Testis (tissue), 3 donors: Measurements from ENCODE around the gene RASGEF1B. TPM values are rescaled to one million over a fixed set of nuclear protein-coding genes. Genes with fewer than 3 reads are reported as not detected.

ENCODE experiments used
- DNase-seq: peaks from one replicate; pipeline ENCODE4 v3.0.0-alpha.2; 2019
- H3K27ac ChIP-seq, 2 donors: fragments of 200-600 bp; sonication (generic); one replicate each; pipeline ENCODE4 v1.5.1; 2019
- H3K27me3 ChIP-seq: fragments of 200-600 bp; sonication (generic); one replicate; pipeline ENCODE4 v1.5.1; 2019
- H3K36me3 ChIP-seq: fragments of 200-600 bp; sonication (generic); one replicate; pipeline ENCODE4 v1.5.1; 2017; ENCODE audit warnings: low read depth; ENCODE audit errors: missing control alignments
- H3K4me1 ChIP-seq: fragments of 200-600 bp; sonication (generic); one replicate; pipeline ENCODE4 v1.5.1; 2019
- H3K4me3 ChIP-seq, 2 donors: fragments of 200-600 bp; sonication (generic); one replicate each; pipeline ENCODE4 v1.5.1; 2017 to 2019
- H3K9me3 ChIP-seq: fragments of 200-600 bp; sonication (generic); one replicate; pipeline ENCODE4 v1.5.1; 2017
- POLR2A ChIP-seq: fragments of 450-650 bp; IDR thresholded peaks from one replicate; pipeline ENCODE4 v1.6.1; 2017; ENCODE audit warnings: antibody characterized with exemption, mild to moderate bottlenecking, moderate library complexity
- WGBS, 2 donors: methylation state at CpG; one replicate each; pipeline ENCODE4 v1.1.5; 2018; 5-methylcytosine and 5-hydroxymethylcytosine counted together
- intact Hi-C: fragments of 100-400 bp; cut with DNase I; formaldehyde crosslinking; loops from one replicate; pipeline ENCODE4 v1.15.1; 2023; ENCODE audit warnings: low total_unique reads
- polyA plus RNA-seq: library from polyadenylated mRNA; stranded (reverse); fragments of 350-450 nt; fragmentation: Illumina TruSeq; extraction: RNeasy Lipid Tissue Mini Kit (QIAGEN cat#74804); gene quantifications from one replicate; pipeline ENCODE4 v1.2.3, GENCODE V29; 2014; ENCODE audit warnings: low read depth, low replicate concordance; ENCODE audit not compliant: insufficient read depth
- total RNA-seq, 2 donors: library from RNA; depleted of rRNA; stranded (reverse); fragments of >200 nt; gene quantifications; one replicate each; pipeline ENCODE4 v1.2.3, GENCODE V29; 2016
- TF ChIP-seq, protein P1 (sequence below), 3 experiments: fragments of 450-650 bp in 2 of 3; fragments of 200-600 bp in 1 of 3; sonication (generic) in 1 of 3; IDR thresholded peaks; one replicate each; pipeline ENCODE4 v1.5.1; 2016 to 2019; ENCODE audit warnings: antibody characterized with exemption in 3 of 3, mild to moderate bottlenecking in 2 of 3, moderate library complexity in 1 of 3

RASGEF1B gene
- total and polyA plus RNA-seq, 3 donors from 2014 or later: 5.3 to 13.0 (median 5.5) TPM

DNA sequence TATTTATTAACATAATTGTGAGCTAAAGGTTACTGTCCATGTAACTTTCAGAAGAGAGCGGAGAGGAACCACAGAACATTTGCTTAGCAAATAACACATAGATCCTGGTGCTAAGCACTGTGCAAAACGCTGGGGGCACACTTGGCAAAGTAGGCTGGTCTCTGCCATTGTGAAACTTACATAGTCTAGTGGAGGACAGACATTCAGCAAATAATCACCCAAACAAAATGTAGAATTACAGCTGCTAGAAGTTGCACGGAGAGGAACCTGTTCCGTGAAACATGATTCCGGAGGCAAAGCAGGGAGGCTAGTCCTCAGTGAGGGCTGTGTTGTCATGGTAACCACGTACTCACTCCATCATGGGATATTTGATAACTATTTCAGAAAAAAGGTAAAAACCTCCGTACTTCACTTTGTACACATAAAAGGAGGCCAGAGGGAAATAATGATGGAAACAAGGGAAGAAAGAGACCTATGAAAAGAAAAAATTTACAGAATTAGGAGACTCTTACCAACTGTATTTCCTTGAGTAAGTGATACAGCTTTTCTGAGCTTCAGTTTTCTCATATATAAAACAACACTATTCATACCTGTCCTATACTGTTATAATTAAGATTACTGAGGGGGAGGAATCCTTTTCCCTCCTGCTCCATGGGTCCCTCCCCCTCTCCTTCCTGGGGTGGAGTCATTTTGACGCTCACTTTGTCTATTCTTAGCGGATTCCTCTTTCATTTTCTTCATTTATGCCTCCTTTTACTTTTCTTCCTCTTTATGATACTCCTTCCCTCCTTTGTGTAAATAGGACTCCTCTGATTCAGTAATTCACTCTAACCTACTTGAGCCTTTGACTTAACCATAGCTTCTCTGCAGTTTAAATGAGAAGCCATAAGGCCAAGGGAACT is 825 bp upstream of the RASGEF1B start:
- Histone ChIP-seq H3K27ac (peak overlapping the region in 1 of 2 donors; percentile 88), H3K4me3 (peak overlapping the region; percentile 80 to 85), H3K27me3 (no peaks in the 10 kb centered on the region), H3K9me3 (no peaks in the 10 kb centered on the region), H3K36me3 (no peaks in the 10 kb centered on the region), H3K4me1 (peaks cover 6% of the 10 kb centered on the region)
- TF ChIP-seq, protein P1, sequence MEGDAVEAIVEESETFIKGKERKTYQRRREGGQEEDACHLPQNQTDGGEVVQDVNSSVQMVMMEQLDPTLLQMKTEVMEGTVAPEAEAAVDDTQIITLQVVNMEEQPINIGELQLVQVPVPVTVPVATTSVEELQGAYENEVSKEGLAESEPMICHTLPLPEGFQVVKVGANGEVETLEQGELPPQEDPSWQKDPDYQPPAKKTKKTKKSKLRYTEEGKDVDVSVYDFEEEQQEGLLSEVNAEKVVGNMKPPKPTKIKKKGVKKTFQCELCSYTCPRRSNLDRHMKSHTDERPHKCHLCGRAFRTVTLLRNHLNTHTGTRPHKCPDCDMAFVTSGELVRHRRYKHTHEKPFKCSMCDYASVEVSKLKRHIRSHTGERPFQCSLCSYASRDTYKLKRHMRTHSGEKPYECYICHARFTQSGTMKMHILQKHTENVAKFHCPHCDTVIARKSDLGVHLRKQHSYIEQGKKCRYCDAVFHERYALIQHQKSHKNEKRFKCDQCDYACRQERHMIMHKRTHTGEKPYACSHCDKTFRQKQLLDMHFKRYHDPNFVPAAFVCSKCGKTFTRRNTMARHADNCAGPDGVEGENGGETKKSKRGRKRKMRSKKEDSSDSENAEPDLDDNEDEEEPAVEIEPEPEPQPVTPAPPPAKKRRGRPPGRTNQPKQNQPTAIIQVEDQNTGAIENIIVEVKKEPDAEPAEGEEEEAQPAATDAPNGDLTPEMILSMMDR (IDR thresholded peaks at IDR 0.05): peak in 2 of 3 experiments; percentile 11 to 12
- no peak for TF ChIP-seq POLR2A
- 30 to 36% methylated on average over 9 of the region's 9 CpGs for WGBS, 2 donors
- intact Hi-C loops: no loop called here
- peak; percentile 57 for DNase-seq

DNA sequence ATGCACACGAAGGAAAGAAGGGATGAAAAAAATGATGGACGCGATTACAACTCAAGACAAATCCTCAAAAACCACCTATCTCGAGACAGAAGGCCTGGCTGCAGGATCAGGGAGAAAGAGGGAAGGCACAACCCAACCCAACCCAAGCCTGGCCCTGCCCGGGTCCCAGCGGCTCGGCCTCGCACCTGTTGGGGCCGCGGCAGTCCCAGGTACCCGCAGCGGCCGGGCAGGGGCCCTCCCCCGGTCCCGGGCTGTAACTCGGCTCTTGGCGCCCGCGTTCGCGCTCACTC is 464 bp downstream of the RASGEF1B start:
- Histone ChIP-seq H3K27ac (peak overlapping the region; percentile 45 to 88), H3K9me3 (no peaks in the 10 kb centered on the region), H3K4me3 (peak overlapping the region; percentile 80 to 85), H3K4me1 (peaks cover 6% of the 10 kb centered on the region), H3K36me3 (no peaks in the 10 kb centered on the region), H3K27me3 (no peaks in the 10 kb centered on the region)
- intact Hi-C loops: no loop called here
- WGBS, 2 donors: 0 to 2% methylated on average over 5 to 17 of the region's 21 CpGs
- DNase-seq: peak; percentile 27
- no peak for TF ChIP-seq POLR2A
- TF ChIP-seq, protein P1 (IDR thresholded peaks at IDR 0.05): no peak

DNA sequence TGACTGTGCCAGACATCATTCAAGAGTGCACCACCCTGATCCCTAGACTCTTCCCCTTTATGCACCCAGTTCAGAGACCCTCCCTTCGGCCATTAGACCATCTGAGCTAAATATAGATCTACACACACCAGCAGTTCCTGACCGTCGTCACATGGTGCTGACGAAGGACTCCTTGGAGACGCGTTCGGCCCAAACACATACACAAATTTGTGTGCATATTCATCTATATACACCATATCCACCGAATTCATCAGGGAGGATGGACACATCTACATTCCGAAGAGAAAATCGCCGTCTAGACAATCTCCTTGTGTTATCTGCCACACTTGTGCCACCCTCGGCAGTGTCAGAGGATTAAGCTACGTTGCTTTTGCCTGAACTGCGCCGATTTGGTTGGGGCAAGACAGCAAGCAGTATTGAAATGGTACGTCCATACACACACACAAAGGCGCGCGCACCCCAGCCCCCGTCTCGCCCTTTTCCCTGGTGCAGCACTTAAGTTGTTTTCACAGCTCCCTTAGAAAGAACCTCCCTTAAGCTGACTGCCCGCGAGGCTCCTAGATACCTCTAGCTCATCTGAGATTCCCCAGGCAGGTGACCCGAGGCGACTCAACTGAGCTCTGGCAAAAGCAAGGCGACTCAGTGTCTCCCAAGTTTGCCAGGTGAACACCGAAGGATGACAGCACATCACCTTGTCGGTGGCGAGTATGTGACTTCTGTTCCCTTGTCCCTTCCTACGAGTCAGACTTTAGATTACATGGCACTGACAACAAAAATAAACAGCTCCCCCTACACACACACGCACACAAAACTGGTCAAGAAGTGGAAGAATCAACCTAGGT is 1.0 kb downstream of the RASGEF1B start:
- WGBS, 2 donors: 0 to 1% methylated on average over 26 to 31 of the region's 31 CpGs

DNA sequence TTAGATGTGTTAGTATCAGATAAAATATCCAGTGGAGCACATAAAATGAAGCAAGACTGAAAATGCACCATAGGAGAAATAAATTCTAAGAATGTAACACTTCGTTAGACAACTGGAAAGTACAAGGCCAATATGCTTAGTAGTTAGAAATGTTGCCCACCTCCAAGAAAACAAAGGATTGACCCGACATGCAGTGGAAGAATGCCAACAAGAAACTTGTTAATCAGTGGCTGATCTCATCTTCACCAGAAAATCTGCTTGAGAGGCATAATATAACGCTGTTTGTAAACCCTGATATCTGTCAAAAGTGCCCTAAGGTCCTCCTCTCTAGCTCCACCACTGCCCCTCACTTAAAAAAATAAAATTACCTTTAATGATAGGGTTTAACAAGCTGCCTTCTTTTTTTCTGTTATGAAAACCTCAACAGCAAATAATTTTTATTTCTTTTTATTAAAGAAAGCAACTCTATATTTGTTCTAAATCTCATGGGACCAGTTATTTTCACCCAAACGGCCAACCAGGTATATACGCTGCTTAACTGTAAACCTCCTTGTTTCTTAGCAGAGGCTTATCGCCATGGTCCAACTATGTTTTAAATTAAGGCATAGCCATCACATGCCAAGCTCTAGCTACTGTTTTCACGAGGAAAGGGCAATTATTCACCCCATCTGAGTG is 1.8 kb downstream of the RASGEF1B start:
- intact Hi-C loops: loop anchor here (5.0 kb wide), 1 partner anchor 372 kb away; no protein-coding TSS in a partner anchor
- H3K9me3 ChIP-seq: no peaks in the 10 kb centered on the region
- H3K27ac ChIP-seq: peak overlapping the region in 1 of 2 donors; percentile 88
- peaks cover 6% of the 10 kb centered on the region for H3K4me1 ChIP-seq
- no peaks in the 10 kb centered on the region for H3K27me3 ChIP-seq
- peak overlapping the region; percentile 80 to 85 for H3K4me3 ChIP-seq
- no peak for TF ChIP-seq POLR2A
- TF ChIP-seq, protein P1 (IDR thresholded peaks at IDR 0.05): no peak
- H3K36me3 ChIP-seq: no peaks in the 10 kb centered on the region
- WGBS, 2 donors: 17 to 21% methylated on average over 7 of the region's 7 CpGs
- DNase-seq: no peak

More for the DNA sequence above, 1.0 kb downstream of the RASGEF1B start:
- Histone ChIP-seq H3K27me3 (no peaks in the 10 kb centered on the region), H3K4me1 (peaks cover 6% of the 10 kb centered on the region), H3K9me3 (no peaks in the 10 kb centered on the region), H3K27ac (peak overlapping the region; percentile 45 to 88), H3K36me3 (no peaks in the 10 kb centered on the region), H3K4me3 (peak overlapping the region; percentile 80 to 85)
- no peak for TF ChIP-seq POLR2A
- TF ChIP-seq, protein P1 (IDR thresholded peaks at IDR 0.05): no peak
- peak; percentile 73 for DNase-seq
- intact Hi-C loops: no loop called here
